Subcutaneous adipose tissue (tissue), 4 donors: ENCODE measurements around the gene MYMK. TPM values are rescaled to one million over a fixed set of nuclear protein-coding genes. Genes with fewer than 3 reads are reported as not detected.

Experiments used
- total RNA-seq, 4 donors: library from RNA; depleted of rRNA; stranded (reverse); fragments of >200 nt; gene quantifications; one replicate each; pipeline ENCODE4 v1.1.0, GENCODE V29; 2016
- TF ChIP-seq, protein P1 (sequence below): fragments of 450-650 bp; IDR thresholded peaks from one replicate; pipeline ENCODE4 v1.5.1; 2016; ENCODE audit warnings: low read depth, mild to moderate bottlenecking, control low read depth, antibody characterized with exemption, moderate library complexity

MYMK gene
- total RNA-seq, 4 donors from 2014 or later, result not detected

DNA sequence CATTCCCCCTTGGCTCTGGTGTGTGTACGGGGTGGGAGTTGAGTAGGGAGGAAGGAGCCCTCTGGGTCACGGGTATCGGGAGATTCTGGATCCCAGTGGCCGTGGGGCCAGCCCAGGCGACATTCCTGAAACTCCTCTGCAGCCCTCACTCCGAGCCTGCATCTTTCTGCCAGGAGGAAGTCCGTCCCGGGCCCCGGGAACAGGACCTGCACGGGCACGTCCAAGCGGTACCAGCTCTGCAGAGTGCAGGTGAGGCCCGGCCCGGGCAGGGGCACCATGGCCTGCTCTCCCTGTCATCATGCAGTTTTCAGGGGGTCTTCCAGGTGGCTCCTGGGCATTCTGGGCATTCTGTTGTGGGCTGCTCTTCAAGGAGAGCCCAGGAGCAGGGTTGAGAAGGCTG, 13.4 kb upstream of the MYMK start:
- TF ChIP-seq, protein P1, sequence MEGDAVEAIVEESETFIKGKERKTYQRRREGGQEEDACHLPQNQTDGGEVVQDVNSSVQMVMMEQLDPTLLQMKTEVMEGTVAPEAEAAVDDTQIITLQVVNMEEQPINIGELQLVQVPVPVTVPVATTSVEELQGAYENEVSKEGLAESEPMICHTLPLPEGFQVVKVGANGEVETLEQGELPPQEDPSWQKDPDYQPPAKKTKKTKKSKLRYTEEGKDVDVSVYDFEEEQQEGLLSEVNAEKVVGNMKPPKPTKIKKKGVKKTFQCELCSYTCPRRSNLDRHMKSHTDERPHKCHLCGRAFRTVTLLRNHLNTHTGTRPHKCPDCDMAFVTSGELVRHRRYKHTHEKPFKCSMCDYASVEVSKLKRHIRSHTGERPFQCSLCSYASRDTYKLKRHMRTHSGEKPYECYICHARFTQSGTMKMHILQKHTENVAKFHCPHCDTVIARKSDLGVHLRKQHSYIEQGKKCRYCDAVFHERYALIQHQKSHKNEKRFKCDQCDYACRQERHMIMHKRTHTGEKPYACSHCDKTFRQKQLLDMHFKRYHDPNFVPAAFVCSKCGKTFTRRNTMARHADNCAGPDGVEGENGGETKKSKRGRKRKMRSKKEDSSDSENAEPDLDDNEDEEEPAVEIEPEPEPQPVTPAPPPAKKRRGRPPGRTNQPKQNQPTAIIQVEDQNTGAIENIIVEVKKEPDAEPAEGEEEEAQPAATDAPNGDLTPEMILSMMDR, result no peak

DNA sequence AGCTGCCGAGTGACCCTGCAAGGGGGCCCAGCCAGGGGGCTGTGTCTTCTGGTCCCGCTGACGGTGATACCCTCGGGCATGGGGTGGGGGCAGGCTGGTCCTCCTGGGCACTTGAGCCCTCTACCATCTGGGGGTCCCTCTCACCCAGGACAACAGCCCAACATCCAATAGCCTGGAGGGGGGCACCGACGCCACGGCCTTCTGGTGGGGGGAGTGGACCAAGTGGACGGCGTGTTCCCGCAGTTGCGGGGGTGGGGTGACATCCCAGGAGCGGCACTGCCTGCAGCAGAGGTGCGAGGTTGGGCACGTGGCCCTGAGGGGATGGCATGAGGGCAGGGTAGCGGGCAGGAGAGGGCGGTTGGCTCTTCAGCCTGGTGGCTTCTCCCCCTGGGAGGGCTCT, 12.5 kb upstream of the MYMK start:
- TF ChIP-seq, protein P1, result no peak

DNA sequence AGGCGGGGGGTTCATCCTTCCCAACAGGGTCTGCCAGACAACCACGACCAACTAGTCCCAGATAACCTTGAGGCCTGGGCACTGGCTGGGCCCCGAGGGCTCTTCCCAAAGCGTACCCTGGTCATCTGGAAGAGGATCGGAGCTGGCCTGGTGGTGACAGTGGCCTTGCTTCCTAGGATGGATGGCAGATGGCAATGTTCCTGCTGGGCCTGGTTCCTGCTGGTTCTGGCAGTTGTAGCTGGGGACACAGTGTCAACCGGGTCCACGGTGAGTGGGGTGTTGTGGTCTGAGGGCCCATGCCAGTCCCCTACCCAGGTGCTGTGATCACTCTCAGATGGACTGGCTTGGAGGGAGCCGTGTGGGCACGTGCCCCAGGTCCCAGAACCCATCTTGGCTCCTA, 11.8 kb upstream of the MYMK start:
- TF ChIP-seq, protein P1, result no peak

DNA sequence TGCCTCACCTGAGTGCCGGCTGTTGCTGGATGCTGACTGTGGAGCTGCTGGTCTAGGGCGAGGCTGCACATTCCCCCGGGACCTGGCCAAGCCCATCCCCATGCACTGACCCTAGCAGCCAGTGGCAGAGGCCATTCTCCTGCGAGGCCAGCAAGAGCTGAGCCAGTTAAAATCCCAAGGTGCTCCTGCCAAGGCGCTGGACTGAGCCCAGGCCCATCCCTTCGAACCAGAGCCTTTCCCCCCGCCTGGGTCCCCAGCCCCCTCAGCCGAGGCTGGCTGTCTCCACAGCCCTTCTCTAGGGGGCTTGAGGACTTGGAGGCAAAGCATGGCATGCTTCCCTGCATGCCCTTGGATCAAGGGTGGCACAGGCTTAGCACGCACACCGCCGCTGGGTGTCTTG, 11.3 kb upstream of the MYMK start:
- TF ChIP-seq, protein P1, result no peak

DNA sequence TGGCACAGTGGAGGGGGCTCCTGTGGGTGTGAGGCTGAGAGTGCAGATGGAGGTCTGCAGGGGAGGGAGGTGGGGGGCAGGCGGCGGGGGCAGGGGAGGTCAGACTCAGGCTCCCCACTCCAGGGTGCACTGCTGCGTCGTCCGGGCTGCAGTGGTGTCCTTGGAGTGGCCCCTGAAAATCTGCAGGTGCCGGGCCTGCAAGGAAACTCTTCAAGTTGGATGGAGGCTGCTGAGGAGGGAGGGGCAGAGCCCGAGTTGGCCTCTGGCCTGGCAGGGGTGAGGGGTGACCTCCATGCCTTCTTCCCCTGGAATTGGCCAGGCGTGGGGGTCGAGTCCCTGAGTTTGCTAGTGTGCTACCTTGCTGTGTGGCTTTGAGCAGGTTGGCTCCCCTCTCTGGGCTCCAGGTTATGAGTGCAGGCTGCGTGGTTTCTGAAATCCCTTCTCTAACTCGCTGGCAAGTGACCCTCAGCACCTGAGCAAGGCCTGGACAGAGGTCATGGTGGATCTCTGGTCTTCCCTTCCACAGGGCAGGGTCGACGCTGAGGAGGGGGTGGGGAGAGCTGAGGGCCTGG, 10.6 kb upstream of the MYMK start:
- TF ChIP-seq, protein P1, result no peak

DNA sequence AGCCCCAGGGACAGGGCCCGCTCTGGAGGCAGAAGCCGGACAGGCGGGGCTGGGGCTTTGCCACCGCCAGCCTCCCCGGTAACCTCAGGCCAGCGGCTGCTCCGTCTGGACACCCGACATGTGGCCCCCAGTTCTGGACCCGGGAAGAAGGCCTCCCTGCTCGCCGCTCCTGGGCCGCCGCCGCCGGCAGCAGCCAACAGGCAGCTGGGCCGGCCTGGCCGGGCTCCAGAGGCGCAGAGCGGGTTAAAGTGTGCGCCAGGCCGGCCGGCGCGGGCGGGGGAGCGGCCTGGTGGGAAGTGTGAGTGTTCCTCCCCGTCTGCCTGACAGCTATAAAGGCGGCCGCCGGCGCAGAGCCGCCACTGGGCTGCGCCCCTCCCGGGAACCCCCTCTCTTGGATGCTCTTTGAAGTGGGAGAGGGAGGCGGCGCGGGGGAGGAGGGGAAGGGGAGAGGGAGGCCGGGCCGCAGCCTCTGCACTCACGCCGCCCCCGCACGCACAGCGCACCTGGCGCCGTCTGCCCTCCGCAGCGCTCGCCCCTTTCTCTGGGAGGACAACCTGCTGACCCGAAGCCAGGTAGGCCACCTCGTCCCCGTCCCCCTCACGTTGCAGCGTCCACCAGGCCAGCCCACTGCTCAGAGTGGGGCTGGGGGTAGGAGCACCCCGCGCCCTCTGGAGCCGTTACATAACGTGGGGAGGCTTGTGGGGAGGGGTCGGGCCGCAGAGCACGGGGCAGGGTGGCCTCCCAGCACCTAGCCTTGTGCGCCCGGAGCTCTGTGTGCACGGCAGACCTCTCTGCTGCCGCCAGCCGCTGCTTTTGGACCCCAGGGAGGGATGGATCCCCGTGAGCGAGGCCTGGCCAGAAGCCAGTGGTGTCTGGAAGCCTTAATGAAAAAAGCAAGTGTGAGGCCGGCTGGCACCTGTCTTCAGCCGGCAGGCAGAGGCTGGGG, 9.9 kb upstream of the MYMK start, which contains the start of gene ADAMTSL2:
Gene ADAMTSL2, plus strand, starts transcription at position 359 of the 946 bp plus-strand sequence. CDS start 2,009 bp downstream, outside the sequence.
- TF ChIP-seq, protein P1, result no peak

DNA sequence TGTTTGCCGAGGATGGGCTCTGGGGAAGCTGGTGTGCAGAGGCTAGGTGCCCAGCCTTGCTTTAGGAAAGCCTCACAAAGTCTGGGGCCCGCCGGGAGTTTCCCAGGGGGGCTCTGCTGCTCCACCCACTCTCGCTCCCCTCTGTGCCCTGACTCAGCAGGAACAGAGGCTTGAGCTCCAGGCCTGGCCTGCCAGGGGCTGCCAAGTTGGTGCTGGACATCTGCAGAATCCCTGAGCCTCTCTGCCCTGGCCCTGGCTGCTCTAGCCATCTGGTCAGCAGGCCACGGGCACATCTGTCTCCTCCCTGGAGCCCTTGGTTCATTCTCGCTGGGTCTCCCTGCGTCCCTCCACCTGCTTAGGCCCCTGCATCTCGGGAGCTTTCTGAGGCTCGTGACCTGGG, 9.1 kb upstream of the MYMK start:
- TF ChIP-seq, protein P1, result no peak
